Measurements from ENCODE around the gene UGT1A1. TPM values are rescaled to one million over a fixed set of nuclear protein-coding genes. Genes with fewer than 3 reads are reported as not detected.

The UGT1A1 gene
- total RNA-seq, 1 donor from 2014 or later, result not detected

DNA sequence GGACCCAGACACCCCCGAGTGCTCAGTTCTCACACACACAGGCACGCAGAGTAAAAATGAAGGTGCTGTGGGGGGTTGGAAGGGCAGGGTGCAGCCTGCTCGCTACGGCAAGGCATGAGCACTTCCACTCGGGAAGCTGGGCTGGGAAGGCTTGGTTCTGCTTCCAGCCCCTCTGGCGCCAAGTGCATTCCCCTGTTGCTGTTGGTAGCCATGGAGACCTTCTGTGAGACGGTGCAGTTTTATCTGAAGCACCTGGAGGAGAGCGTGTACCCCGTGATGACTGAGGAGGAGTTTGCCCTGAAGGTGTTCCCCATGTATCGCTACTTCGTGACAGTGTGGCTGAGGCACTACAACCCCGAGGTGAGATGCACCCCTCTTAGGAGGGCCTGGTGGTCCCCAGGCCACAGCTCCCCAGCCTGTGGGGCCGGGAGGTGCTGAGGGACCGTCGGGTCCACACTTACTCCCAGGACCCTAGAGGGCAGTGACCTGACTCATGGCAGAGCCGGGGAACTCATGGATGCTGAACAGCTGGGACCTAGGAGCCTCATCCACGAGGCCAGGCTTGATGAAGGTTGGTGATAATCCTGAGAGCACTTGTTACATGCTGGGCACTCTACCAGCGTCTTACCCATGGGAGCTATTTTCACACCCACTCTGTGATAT is 33.5 kb downstream of the UGT1A1 start:
- H3K4me3 Mint-ChIP-seq, result no peak overlapping the region
- intact Hi-C loops (cut with micrococcal nuclease), result no loop called here
- no peaks in the 10 kb centered on the region for H3K4me1 Mint-ChIP-seq (ENCODE audit: low read depth)
- H3K27me3 Mint-ChIP-seq (ENCODE audit: insufficient read depth), result no peaks in the 10 kb centered on the region
- DNase-seq (ENCODE audit: low spot score), result no peak
- H3K27ac Mint-ChIP-seq, result no peak overlapping the region
- H3K36me3 Mint-ChIP-seq (ENCODE audit: low read depth), result no peaks in the 10 kb centered on the region
- no peaks in the 10 kb centered on the region for H3K9me3 Mint-ChIP-seq

DNA sequence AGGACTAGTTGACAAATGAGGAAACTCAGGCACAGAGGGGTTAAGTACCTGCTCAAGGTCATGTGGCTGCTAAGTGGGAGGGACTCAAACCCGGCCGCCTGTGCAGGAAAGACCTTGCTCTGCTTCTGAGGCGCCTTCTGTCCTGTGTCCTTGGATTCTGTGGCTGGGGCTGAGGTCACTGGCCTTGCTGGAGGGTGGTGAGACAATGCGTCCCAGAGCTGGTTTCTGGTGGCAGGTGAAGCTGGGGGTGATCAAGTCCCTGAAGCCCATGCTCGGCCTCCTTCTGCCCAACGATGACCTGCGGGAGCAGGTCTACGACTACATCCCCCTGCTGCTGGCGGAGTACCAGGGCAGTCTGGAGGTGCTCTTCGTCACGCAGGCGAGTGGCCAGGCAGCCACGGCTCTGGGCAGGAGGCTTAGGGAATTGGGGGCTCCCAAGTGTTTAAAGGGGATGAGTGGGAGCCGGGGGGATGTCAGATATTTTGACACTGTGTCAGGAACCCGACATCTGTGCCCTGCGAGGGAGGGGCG is 34.1 kb downstream of the UGT1A1 start:
- intact Hi-C loops (cut with micrococcal nuclease), result no loop called here
- no peaks in the 10 kb centered on the region for H3K27me3 Mint-ChIP-seq (ENCODE audit: insufficient read depth)
- H3K9me3 Mint-ChIP-seq, result no peaks in the 10 kb centered on the region
- H3K4me3 Mint-ChIP-seq, result no peak overlapping the region
- H3K4me1 Mint-ChIP-seq (ENCODE audit: low read depth), result no peaks in the 10 kb centered on the region
- DNase-seq (ENCODE audit: low spot score), result no peak
- H3K27ac Mint-ChIP-seq, result no peak overlapping the region
- H3K36me3 Mint-ChIP-seq (ENCODE audit: low read depth), result no peaks in the 10 kb centered on the region

DNA sequence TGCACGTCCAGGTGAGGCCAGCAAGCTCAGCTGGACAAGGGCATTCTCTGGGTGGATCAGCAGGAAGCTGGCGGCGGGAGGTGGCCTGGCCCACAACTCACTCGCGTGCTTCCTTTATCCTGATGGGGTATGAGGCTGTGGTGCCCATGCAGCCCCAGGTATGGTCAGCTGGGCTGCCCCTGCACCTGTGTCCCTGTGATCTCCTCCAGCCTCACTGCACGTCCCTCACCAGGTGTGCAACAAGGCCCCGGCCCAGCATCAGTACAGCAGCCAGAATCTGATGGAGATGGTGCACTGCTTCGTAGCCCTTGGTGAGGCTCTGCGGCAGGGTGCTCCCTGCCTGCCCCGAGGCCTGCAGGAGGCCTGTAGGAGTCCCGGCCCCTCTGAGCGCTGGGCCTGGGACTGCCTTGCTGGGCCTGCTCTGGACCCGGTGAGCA is 35.7 kb downstream of the UGT1A1 start:
- intact Hi-C loops (cut with micrococcal nuclease), result no loop called here
- no peaks in the 10 kb centered on the region for H3K36me3 Mint-ChIP-seq (ENCODE audit: low read depth)
- no peaks in the 10 kb centered on the region for H3K9me3 Mint-ChIP-seq
- H3K4me3 Mint-ChIP-seq, result no peak overlapping the region
- DNase-seq (ENCODE audit: low spot score), result no peak
- no peak overlapping the region for H3K27ac Mint-ChIP-seq
- H3K4me1 Mint-ChIP-seq (ENCODE audit: low read depth), result no peaks in the 10 kb centered on the region
- H3K27me3 Mint-ChIP-seq (ENCODE audit: insufficient read depth), result peaks cover 4% of the 10 kb centered on the region

DNA sequence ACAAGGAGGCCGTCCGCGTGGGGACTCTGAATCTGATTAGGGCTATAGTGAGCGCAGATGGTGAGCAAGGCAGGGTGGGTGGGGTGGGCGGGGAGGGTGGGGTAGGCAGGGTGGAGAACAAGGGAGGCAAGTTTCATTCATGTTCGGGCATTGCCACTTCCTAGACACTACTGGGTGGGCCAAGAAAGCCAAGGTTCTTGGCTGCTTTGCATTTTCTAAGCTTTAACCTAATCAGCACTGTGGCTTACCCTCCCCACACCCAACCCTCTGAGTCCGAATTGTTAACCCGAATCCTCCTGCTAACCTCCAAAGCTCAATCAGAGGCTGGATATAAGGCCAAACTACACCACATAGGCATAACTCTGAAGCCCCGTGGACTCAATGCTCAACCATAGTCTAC is 36.2 kb downstream of the UGT1A1 start:
- Mint-ChIP-seq H3K27me3 (ENCODE audit: insufficient read depth) (peaks cover 4% of the 10 kb centered on the region), H3K4me3 (no peak overlapping the region), H3K36me3 (ENCODE audit: low read depth) (no peaks in the 10 kb centered on the region), H3K4me1 (ENCODE audit: low read depth) (no peaks in the 10 kb centered on the region), H3K9me3 (no peaks in the 10 kb centered on the region), H3K27ac (no peak overlapping the region)
- DNase-seq (ENCODE audit: low spot score), result no peak
- intact Hi-C loops (cut with micrococcal nuclease), result no loop called here

DNA sequence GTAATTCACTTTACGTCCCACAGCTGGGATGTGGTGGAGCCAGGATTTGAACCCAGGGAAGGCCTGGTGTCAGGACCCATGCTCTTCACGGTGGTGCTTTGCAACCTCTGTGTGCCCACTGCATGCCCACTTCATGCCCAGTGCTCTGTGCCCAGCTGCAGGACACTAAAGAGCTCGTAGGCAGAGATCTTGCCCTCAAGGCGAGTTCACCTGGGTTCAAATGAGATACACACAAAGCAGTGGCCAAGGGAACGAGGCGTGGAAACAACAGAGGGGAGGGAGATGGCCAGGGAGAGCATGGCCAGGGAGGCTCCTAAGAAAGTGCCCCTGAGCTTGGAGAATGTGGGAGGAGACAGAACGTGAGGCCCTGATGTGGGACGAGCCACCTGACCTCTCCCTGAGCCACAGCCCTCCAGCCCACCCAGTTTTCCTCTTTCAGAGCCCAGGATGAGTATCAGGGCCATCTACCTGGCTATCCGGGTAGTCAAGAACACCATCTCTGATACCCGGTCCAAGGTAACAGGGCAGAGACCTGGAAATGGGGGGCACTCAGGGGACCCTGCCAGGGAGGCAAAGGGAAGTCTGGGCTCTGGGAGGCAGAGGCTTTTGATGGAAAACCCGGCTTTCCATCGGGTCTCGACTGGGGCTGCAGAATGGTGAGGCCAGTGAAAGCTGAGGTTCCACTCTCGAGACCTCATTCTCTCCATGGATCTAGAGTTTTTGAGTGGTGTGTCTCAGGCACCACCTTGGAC is 38.4 kb downstream of the UGT1A1 start:
- Mint-ChIP-seq H3K9me3 (no peaks in the 10 kb centered on the region), H3K27ac (no peak overlapping the region), H3K4me1 (ENCODE audit: low read depth) (no peaks in the 10 kb centered on the region), H3K27me3 (ENCODE audit: insufficient read depth) (peaks cover 8% of the 10 kb centered on the region), H3K36me3 (ENCODE audit: low read depth) (no peaks in the 10 kb centered on the region), H3K4me3 (no peak overlapping the region)
- DNase-seq (ENCODE audit: low spot score), result no peak
- intact Hi-C loops (cut with micrococcal nuclease), result no loop called here

DNA sequence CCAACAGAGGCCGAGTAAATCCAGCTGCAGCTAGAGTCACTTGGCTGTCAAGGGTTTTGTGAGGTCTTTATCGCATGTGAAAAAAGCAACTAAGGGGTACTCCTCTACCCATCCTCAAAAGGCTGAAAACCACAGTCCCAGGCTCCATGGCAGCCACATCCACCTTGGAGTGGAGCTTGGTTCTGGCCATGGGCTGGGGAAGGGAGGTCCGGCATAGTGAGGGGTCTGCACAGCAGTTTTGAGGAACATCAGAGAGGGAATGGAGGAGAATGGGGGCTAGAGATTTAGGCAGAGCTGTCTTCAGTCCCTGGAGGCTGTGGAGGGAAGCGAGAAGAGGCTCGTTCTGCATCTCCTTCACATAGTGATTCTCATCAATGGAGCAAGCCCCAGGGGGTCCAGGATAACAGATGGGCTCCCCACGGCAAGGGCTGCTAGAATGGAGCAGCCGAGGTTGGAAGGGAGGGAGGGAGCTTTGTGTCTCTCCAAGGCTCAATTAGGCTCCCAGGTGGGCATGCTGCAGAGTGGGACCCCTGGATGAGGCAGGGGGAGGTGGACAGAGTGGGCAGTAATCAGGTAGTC is 39.1 kb downstream of the UGT1A1 start:
- no peak for DNase-seq (ENCODE audit: low spot score)

DNA sequence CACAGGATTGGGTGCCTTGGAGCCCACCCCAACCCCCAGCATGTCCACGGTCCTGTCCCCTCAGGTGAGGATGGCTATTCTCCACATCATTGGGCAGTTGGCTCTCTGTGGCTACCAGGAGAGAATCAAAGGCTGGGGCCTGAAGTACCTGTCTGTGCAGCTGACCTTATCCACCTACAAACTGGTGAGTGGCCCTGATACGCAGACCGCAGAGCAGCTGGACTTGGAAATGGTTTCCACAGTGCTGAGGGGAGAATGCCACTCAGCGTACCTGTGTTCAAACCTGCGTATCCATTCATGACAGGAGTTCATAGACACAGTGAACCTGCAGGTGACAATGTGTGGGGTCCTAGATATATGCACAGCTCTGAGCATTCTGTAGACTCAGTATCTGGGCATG is 39.6 kb downstream of the UGT1A1 start:
- Mint-ChIP-seq H3K27ac (no peak overlapping the region), H3K36me3 (ENCODE audit: low read depth) (no peaks in the 10 kb centered on the region), H3K27me3 (ENCODE audit: insufficient read depth) (peaks cover 8% of the 10 kb centered on the region), H3K9me3 (no peaks in the 10 kb centered on the region), H3K4me3 (no peak overlapping the region), H3K4me1 (ENCODE audit: low read depth) (no peaks in the 10 kb centered on the region)
- DNase-seq (ENCODE audit: low spot score), result no peak
- intact Hi-C loops (cut with micrococcal nuclease), result no loop called here

More for the DNA sequence above, 39.1 kb downstream of the UGT1A1 start:
- Mint-ChIP-seq H3K4me3 (no peak overlapping the region), H3K36me3 (ENCODE audit: low read depth) (no peaks in the 10 kb centered on the region), H3K27ac (no peak overlapping the region), H3K9me3 (no peaks in the 10 kb centered on the region), H3K27me3 (ENCODE audit: insufficient read depth) (peaks cover 8% of the 10 kb centered on the region), H3K4me1 (ENCODE audit: low read depth) (no peaks in the 10 kb centered on the region)
- intact Hi-C loops (cut with micrococcal nuclease), result no loop called here

DNA sequence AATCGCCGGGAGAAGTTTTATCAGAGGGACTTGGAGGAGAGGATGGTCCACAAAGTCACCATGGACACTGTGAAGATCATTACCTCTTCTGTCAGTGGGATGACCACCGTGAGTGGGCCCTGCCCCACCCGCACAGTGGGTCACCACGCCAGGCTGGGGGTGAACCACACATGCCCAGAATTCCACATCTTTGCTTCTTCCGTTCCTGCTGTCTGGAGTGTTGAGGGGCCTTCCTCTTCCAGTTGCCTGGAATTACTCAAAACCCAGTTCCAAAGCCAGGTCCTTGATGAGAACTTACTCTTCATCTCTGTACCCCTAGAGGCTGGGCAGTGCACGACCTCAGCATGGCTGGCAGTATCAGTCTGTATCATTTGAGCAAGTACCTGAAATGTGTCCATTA is 40.1 kb downstream of the UGT1A1 start:
- no peak for DNase-seq (ENCODE audit: low spot score)
- intact Hi-C loops (cut with micrococcal nuclease), result no loop called here
- Mint-ChIP-seq H3K27ac (no peak overlapping the region), H3K36me3 (ENCODE audit: low read depth) (no peaks in the 10 kb centered on the region), H3K4me1 (ENCODE audit: low read depth) (no peaks in the 10 kb centered on the region), H3K4me3 (no peak overlapping the region), H3K9me3 (no peaks in the 10 kb centered on the region), H3K27me3 (ENCODE audit: insufficient read depth) (peaks cover 8% of the 10 kb centered on the region)

DNA sequence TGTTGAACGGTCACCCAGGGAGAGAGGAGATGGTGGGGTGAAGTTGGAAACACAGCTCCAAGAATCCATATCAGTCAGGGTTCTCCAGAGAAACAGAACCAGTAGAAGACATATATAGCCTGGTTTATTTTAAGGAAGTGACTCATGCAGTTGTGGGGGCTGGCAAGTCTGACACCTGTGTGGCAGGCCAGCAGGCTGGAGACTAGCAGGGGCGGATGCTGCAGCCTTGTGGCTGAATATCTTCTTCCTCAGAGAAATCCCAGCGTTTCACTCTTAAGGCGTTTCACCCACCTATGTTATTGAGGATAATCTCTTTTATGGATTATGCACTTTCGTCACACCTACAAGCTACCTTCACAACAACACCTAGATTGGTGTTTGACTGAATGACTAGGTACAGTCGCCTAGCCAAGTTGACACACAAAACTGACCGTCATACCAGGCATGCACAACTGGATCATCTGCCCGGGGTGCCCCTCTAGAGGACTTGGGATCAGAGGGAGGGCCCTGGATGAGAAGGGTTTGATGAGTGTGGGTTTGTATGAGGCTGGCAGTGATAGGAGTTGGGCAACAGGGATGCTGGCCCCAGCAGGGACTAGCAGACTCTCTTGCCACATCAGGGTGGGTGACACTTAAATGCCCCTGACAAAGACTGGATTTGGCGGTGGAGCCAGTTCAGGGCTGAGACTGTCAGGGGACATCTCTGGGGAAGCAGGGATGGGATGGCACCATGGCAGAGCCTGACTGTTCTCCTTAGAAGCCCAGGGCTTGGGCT is 41.5 kb downstream of the UGT1A1 start:
- peaks cover 8% of the 10 kb centered on the region for H3K27me3 Mint-ChIP-seq (ENCODE audit: insufficient read depth)
- DNase-seq (ENCODE audit: low spot score), result no peak
- no peaks in the 10 kb centered on the region for H3K9me3 Mint-ChIP-seq
- intact Hi-C loops (cut with micrococcal nuclease), result no loop called here
- no peak overlapping the region for H3K27ac Mint-ChIP-seq
- H3K4me1 Mint-ChIP-seq (ENCODE audit: low read depth), result no peaks in the 10 kb centered on the region
- no peaks in the 10 kb centered on the region for H3K36me3 Mint-ChIP-seq (ENCODE audit: low read depth)
- no peak overlapping the region for H3K4me3 Mint-ChIP-seq

DNA sequence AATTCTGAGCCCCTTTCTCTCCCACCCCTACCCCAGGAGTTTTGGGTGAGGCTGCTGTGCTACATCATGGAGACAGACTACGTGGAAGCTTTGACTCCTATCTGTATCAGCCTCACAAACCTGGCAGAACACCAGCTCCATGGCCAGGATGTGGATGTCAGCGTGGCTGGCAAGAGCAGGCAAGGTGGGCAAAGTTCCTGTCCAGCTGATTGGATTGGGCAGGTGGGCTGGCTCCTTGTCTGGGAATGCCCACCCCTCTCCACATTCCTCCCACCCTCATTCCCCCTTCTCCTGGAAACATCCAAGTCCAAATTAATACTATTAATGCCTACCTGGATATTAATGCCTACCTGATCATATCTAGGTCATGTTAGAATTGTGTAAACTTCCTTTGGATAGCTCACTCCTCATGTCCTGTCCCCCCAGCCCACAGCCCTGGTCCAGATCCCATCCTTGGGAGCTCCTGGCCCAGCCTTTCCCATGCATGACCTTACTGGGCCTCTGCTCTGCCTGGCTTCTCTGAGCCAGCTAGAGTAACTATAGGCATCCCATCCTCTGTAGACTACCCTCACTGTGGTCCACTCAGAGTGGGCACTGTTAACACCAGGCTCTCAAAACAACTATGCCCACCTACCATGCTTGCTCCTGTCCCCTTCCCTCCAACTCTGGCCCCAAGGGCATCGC is 42.2 kb downstream of the UGT1A1 start:
- no peaks in the 10 kb centered on the region for H3K36me3 Mint-ChIP-seq (ENCODE audit: low read depth)
- no peak for DNase-seq (ENCODE audit: low spot score)
- H3K4me3 Mint-ChIP-seq, result no peak overlapping the region
- H3K27me3 Mint-ChIP-seq (ENCODE audit: insufficient read depth), result peaks cover 8% of the 10 kb centered on the region
- no peak overlapping the region for H3K27ac Mint-ChIP-seq
- no peaks in the 10 kb centered on the region for H3K4me1 Mint-ChIP-seq (ENCODE audit: low read depth)
- intact Hi-C loops (cut with micrococcal nuclease), result no loop called here
- H3K9me3 Mint-ChIP-seq, result no peaks in the 10 kb centered on the region

DNA sequence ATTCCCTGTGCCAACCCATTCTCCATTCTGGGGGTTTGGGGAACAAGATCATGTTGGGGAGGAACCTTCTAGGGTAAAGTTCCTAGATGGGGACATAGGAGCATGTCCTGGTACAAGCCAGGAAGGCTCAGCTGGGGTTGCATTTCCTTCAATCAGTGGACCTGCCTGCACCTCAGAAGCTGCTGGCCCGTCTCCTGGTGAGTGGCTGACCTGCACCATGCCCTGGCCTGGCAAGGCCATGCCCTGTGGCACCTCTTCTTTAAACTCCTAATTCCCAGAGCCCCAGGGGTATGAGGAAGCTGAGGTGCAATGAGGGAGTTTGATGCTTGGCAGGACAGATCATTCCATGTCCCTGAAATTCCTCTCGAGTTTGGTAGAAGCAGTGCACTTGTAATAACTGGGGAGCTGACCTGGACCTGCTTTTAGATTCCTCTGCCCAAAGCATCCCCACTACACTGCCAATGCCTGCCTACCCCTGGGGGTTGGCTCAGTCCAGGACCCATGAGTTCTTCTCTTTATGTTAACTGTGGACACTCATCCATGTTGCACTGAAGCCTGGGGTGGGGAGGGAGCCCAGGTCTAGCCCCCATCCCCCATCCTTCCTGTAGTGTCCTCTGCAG is 43.3 kb downstream of the UGT1A1 start:
- Mint-ChIP-seq H3K4me1 (ENCODE audit: low read depth) (no peaks in the 10 kb centered on the region), H3K9me3 (no peaks in the 10 kb centered on the region), H3K4me3 (no peak overlapping the region), H3K36me3 (ENCODE audit: low read depth) (no peaks in the 10 kb centered on the region), H3K27me3 (ENCODE audit: insufficient read depth) (peaks cover 8% of the 10 kb centered on the region), H3K27ac (no peak overlapping the region)
- no peak for DNase-seq (ENCODE audit: low spot score)
- intact Hi-C loops (cut with micrococcal nuclease), result no loop called here

DNA sequence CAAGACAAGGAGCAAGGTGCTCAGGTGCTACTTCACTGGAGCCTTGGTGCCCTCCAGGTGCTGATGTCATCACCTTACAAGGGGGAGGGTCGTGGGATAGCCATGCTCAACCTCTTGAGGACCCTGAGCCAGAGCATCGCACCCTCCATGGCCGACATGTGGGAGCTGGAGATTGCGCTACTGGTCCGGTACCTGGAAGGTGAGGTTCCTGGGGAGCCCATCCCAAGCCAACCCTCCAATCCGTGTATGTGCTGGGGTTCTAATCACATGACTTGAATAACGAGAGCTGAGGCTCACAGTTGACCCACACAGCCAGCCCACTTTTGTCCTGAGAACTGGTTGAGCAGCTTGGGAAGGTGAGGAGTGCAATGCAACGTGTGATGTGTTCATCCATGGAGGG is 43.9 kb downstream of the UGT1A1 start:
- Mint-ChIP-seq H3K36me3 (ENCODE audit: low read depth) (no peaks in the 10 kb centered on the region), H3K9me3 (no peaks in the 10 kb centered on the region), H3K27ac (no peak overlapping the region), H3K4me1 (ENCODE audit: low read depth) (no peaks in the 10 kb centered on the region), H3K27me3 (ENCODE audit: insufficient read depth) (peaks cover 8% of the 10 kb centered on the region), H3K4me3 (no peak overlapping the region)
- no peak for DNase-seq (ENCODE audit: low spot score)
- intact Hi-C loops (cut with micrococcal nuclease), result no loop called here

Measured in activated T-helper 1 cell treated with anti-CD3 and anti-CD28 coated beads, Interleukin-12 subunit alpha, Interleukin-12 subunit beta, Interleukin-2, Interleukin-4 antibody, amounts not matched to agents 30 ng/mL and 10 ng/mL and 1 ng/mL, durations not matched to agents 14 hours and 24 hours and 36 hours (primary cell).